ENCODE results near the gene CAMK1D.

DNA sequence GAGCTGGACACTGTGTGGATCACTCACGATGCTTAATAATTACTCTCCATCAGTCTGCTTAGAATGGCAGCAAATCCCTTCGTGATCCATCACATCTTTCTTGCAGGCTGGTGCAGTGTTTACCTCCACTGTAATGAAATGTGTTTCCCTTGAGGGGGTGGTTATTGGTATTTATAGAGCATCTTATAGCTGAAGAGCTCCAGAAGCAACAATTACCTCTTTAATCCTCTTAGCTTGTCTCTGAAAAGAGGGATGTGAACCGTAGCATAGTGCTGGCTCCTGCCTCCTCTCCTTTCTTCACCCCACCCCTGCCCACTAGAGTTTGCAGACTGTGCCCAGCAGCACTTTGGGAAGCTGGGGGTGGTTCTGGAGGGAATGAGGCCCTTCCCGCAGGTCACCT, 132.6 kb downstream of the CAMK1D start:
- TF ChIP-seq, protein P1, sequence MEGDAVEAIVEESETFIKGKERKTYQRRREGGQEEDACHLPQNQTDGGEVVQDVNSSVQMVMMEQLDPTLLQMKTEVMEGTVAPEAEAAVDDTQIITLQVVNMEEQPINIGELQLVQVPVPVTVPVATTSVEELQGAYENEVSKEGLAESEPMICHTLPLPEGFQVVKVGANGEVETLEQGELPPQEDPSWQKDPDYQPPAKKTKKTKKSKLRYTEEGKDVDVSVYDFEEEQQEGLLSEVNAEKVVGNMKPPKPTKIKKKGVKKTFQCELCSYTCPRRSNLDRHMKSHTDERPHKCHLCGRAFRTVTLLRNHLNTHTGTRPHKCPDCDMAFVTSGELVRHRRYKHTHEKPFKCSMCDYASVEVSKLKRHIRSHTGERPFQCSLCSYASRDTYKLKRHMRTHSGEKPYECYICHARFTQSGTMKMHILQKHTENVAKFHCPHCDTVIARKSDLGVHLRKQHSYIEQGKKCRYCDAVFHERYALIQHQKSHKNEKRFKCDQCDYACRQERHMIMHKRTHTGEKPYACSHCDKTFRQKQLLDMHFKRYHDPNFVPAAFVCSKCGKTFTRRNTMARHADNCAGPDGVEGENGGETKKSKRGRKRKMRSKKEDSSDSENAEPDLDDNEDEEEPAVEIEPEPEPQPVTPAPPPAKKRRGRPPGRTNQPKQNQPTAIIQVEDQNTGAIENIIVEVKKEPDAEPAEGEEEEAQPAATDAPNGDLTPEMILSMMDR (IDR thresholded peaks at IDR 0.05) = no peak
- TF ChIP-seq POLR2A (IDR thresholded peaks at IDR 0.05) = no peak
- TF ChIP-seq POLR2AphosphoS5 (IDR thresholded peaks at IDR 0.05) = no peak

All from breast epithelium (tissue), 3 donors.